A549 (cell line): ENCODE results near the gene ZXDC. TPM values are rescaled to one million over a fixed set of nuclear protein-coding genes. Genes with fewer than 3 reads are reported as not detected.

Experiments
- ATAC-seq, 2 experiments: fragments of 200-7000 bp in 1 of 2; fragments of >200 bp in 1 of 2; cut with Nextera tagmentation in 1 of 2; cut with Tn5 transposase in 1 of 2; 3 replicates each; pipeline versions ENCODE4 v1.8.0 to v1.9.1; 2018 to 2020; ENCODE audit warnings: mild to moderate bottlenecking in 1 of 2, moderate library complexity in 1 of 2
- CTCF ChIA-PET: fragments of 300-600 bp; sonication (Branson Sonifier 250); formaldehyde crosslinking; extraction: SDS; loops from one replicate; lab custom pipeline; 2021; ENCODE audit warnings: antibody characterized with exemption, inconsistent platforms; lab: Yijun Ruan, JAX
- POLR2A ChIA-PET: fragments of 350-600 bp; formaldehyde crosslinking; extraction: SDS; loops from one replicate; lab custom pipeline; 2021; ENCODE audit warnings: antibody characterized with exemption, inconsistent platforms; lab: Yijun Ruan, JAX
- DNase-seq, 2 experiments: peaks; one replicate each; pipeline versions ENCODE4 v3.0.0 to v3.0.0-alpha.2; 2011 to 2016; ENCODE audit warnings: low read depth in 1 of 2, low spot score in 1 of 2
- FAIRE-seq: peaks from 2 replicates; lab custom pipeline; 2011; peaks lifted over from hg19 to GRCh38; lab: Jason Lieb, UNC
- H3K27ac ChIP-seq, 2 experiments: fragments of >200 bp; sonication (Bioruptor Twin); formaldehyde crosslinking; 3 replicates each; pipeline ENCODE4 v1.5.1; 2016 to 2017
- H3K4me1 ChIP-seq: fragments of >200 bp; sonication (Bioruptor Twin); formaldehyde crosslinking; 3 replicates; pipeline ENCODE4 v1.6.1; 2016
- H3K4me2 ChIP-seq: fragments of >200 bp; sonication (Bioruptor Twin); formaldehyde crosslinking; 3 replicates; pipeline ENCODE4 v1.6.1; 2016
- H3K4me3 ChIP-seq: fragments of >200 bp; sonication (Bioruptor Twin); formaldehyde crosslinking; 3 replicates; pipeline ENCODE4 v1.5.1; 2016
- H3K9me3 ChIP-seq: fragments of >200 bp; sonication (Bioruptor Twin); formaldehyde crosslinking; 3 replicates; pipeline ENCODE4 v1.6.1; 2016
- BHLHE40 ChIP-seq: IDR thresholded peaks from 2 replicates; pipeline ENCODE4 v1.6.1; 2012; ENCODE audit warnings: low read depth, low read length, inconsistent platforms
- CTCF ChIP-seq: fragments of >200 bp; sonication (Bioruptor Twin); formaldehyde crosslinking; IDR thresholded peaks from 3 replicates; pipeline ENCODE4 v1.5.1; 2016
- EP300 ChIP-seq, 2 experiments: fragments of >200 bp; sonication (Bioruptor Twin); formaldehyde crosslinking; IDR thresholded peaks; 2 replicates in 1 of 2; 3 replicates in 1 of 2; pipeline ENCODE4 v1.6.1; 2016 to 2017
- ESRRA ChIP-seq: fragments of 150-350 bp; IDR thresholded peaks from 2 replicates; pipeline ENCODE4 v1.6.1; 2014; ENCODE audit warnings: mild to moderate bottlenecking, low read length, borderline replicate concordance
- FOSB ChIP-seq: fragments of 250-450 bp; sonication (Bioruptor Pico); IDR thresholded peaks from 2 replicates; pipeline ENCODE4 v1.5.0; 2020; ENCODE audit warnings: mild to moderate bottlenecking, moderate library complexity
- HDAC2 ChIP-seq: fragments of 200-600 bp; sonication (generic); IDR thresholded peaks from 2 replicates; pipeline ENCODE4 v1.6.1; 2016
- HOXB5 ChIP-seq: fragments of 250-450 bp; sonication (Bioruptor Pico); IDR thresholded peaks from 2 replicates; pipeline ENCODE4 v1.5.0; 2020; ENCODE audit warnings: mild to moderate bottlenecking, moderate library complexity
- JUNB ChIP-seq: fragments of >200 bp; sonication (Bioruptor Twin); formaldehyde crosslinking; IDR thresholded peaks from 2 replicates; pipeline ENCODE4 v1.6.1; 2016
- MAFK ChIP-seq: fragments of 450-650 bp; IDR thresholded peaks from 2 replicates; pipeline ENCODE4 v1.6.1; 2014; ENCODE audit not compliant: partially characterized antibody
- MYC ChIP-seq: IDR thresholded peaks from 2 replicates; pipeline ENCODE4 v1.6.1; 2012; ENCODE audit warnings: mild to moderate bottlenecking, inconsistent platforms, low read length, improper control_type of control experiment, borderline replicate concordance
- NFE2L2 ChIP-seq: fragments of 150-350 bp; conservative IDR thresholded peaks from 2 replicates; pipeline ENCODE4 v1.6.1; 2014; ENCODE audit warnings: low read length
- NPAS2 ChIP-seq: fragments of 250-450 bp; sonication (Bioruptor Pico); IDR thresholded peaks from 2 replicates; pipeline ENCODE4 v1.8.0; 2022; ENCODE audit warnings: mild to moderate bottlenecking, moderate library complexity, borderline replicate concordance
- RAD21 ChIP-seq, 2 experiments: fragments of >200 bp in 1 of 2; sonication (Bioruptor Twin) in 1 of 2; formaldehyde crosslinking in 1 of 2; IDR thresholded peaks in 1 of 2; conservative IDR thresholded peaks in 1 of 2; 2 replicates in 1 of 2; 3 replicates in 1 of 2; pipeline ENCODE4 v1.6.1; 2012 to 2018; ENCODE audit warnings: inconsistent platforms in 1 of 2
- REST ChIP-seq: fragments of 200-600 bp; sonication (generic); IDR thresholded peaks from 2 replicates; pipeline ENCODE4 v1.6.1; 2016; ENCODE audit warnings: antibody characterized with exemption, mild to moderate bottlenecking, moderate library complexity
- RNF2 ChIP-seq: fragments of 200-600 bp; sonication (generic); IDR thresholded peaks from 2 replicates; pipeline ENCODE4 v1.6.1; 2016; ENCODE audit warnings: low read depth, mild to moderate bottlenecking, antibody characterized with exemption, moderate library complexity, borderline replicate concordance
- SMC3 ChIP-seq: fragments of >200 bp; sonication (Bioruptor Twin); formaldehyde crosslinking; IDR thresholded peaks from 3 replicates; pipeline ENCODE4 v1.6.1; 2018; ENCODE audit warnings: inconsistent platforms
- ZNF302 ChIP-seq: fragments of 250-450 bp; sonication (Bioruptor Pico); IDR thresholded peaks from 2 replicates; pipeline ENCODE4 v1.9.0; 2021; ENCODE audit warnings: inconsistent platforms, mild to moderate bottlenecking, moderate library complexity
- WGBS: methylation state at CpG from one replicate; pipeline ENCODE4 v1.1.6; 2017; ENCODE audit errors: missing lambda C conversion rate; 5-methylcytosine and 5-hydroxymethylcytosine counted together
- polyA plus RNA-seq, 4 experiments: library from polyadenylated mRNA; depleted of rRNA in 3 of 4; stranded (reverse); fragments of >200 nt; fragmentation: RNase III in 1 of 4; extraction: RNeasy Plus Mini Kit Qiagen cat#74134 plus additional on column Dnase treatment in 1 of 4; gene quantifications; 2 replicates in 3 of 4; 3 replicates in 1 of 4; pipeline ENCODE4 v1.2.3, GENCODE V29; 2011 to 2017

Gene ZXDC
- polyA plus RNA-seq, 2 of the 4 experiments (the other 2 are of a cell fraction) = 6.0 to 8.5 TPM

DNA sequence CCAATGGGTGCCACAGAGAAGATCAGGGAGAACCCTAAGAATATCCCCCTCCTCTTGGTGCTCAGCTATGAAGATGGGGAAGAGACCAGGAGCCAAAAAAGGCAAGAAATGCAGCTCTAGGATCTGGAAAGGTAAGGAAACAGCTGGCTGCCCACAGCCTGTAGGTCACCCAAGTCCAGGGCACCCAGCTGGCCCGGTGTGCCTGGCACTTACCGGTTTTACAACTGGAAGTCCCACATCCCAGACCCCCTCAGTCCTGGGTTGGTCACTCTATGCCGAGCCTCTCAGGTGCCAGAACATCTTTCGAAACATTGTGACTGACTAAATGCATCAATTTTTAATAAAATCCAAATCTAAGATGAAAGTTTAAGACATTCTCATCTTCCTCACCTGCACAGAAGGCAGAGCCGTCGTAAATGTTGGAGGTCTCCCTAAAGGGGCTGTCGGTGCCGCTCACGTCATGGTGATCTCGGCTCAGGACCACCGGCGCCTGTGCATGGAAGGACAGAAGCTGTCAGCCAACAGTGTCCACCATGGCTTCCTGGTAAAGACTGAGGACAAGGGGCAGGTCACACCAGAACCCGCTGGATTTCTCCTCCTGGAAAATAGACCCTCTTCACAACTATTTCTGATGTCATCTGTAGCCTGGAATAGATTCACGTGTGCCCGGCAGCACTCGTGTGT, 13.3 kb upstream of the ZXDC start (continued):
- TF ChIP-seq REST (no peak), MYC (no peak), RAD21 (conservative IDR thresholded peaks at IDR 0.05 in 1 of 2, IDR thresholded peaks at IDR 0.05 in 1 of 2) (no peak), SMC3 (no peak), NFE2L2 (no peak), ZNF302 (no peak), NPAS2 (CRISPR knock-in tag) (no peak)

DNA sequence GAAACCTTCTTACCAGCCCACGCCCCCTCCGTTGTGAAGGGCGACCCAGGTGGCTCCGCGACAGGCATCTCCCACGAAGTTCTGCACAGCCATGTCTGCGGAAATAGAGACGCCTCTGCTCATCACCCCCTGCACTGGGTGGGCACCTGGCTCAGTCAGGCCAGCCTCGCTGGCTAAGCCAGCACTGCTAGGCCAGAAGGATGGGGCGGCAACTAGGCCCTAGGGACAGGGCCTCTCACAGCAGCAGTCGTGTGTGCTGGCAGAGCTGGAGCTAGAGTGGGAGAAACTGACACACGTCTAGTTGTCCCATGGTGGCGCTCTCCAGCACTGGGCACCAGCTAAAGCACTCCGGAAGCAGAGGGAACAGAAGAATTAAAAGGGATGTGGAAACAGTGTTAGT, 12.5 kb upstream of the ZXDC start:
- POLR2A ChIA-PET = no interaction called here
- no peak for TF ChIP-seq ESRRA
- TF ChIP-seq, all 56 proteins: peak for 0
- CTCF ChIA-PET = no interaction called here

GRCh38 chr3:126487151-126487771, 11.6 kb upstream of the ZXDC start:
- Histone ChIP-seq H3K27ac (no peak overlapping the region), H3K4me3 (no peak overlapping the region), H3K9me3 (no peaks in the 10 kb centered on the region), H3K4me2 (no peak overlapping the region), H3K4me1 (no peaks in the 10 kb centered on the region)
- DNase-seq (no peak), FAIRE-seq (no peak), ATAC-seq (peak in 1 of 2 experiments; percentile 39; a peak in 2 of 6 replicates)
- ChIA-PET POLR2A (no interaction called here), CTCF (no interaction called here)
- 61% methylated on average over 6 of the region's 17 CpGs for WGBS
- no peak for TF ChIP-seq JUNB
- no peak for TF ChIP-seq BHLHE40
- no peak for TF ChIP-seq HDAC2
- TF ChIP-seq HOXB5 (CRISPR knock-in tag) = no peak
- no peak for TF ChIP-seq MAFK
- TF ChIP-seq EP300 (IDR thresholded peaks at IDR 0.05) = no peak
- TF ChIP-seq RNF2 = no peak
- no peak for TF ChIP-seq CTCF
- no peak for TF ChIP-seq FOSB (CRISPR knock-in tag)

More for the DNA sequence above, 12.5 kb upstream of the ZXDC start:
- no peak for FAIRE-seq
- peak in 1 of 2 experiments; percentile 49; a peak in 1 of 6 replicates for ATAC-seq
- Histone ChIP-seq H3K27ac (no peak overlapping the region), H3K9me3 (no peaks in the 10 kb centered on the region), H3K4me2 (no peak overlapping the region), H3K4me3 (no peak overlapping the region), H3K4me1 (no peaks in the 10 kb centered on the region)
- WGBS = 86% methylated on average over 14 of the region's 14 CpGs
- no peak for DNase-seq
